Adrenal gland (tissue), 5 donors: ENCODE measurements around the gene YKT6.

Source experiments
- CTCF ChIP-seq, 6 experiments: fragments of 450-650 bp in 4 of 6; fragments of 200-600 bp in 2 of 6; sonication (generic) in 1 of 6; IDR thresholded peaks; 1 replicate in 5 of 6; 2 replicates in 1 of 6; pipeline versions ENCODE4 v1.5.1 to v1.8.0; 2016 to 2021; ENCODE audit warnings: antibody characterized with exemption in 6 of 6, mild to moderate bottlenecking in 2 of 6, moderate library complexity in 1 of 6
- POLR2A ChIP-seq, 2 donors: fragments of 450-650 bp; IDR thresholded peaks; one replicate each; pipeline ENCODE4 v1.6.1; 2017; ENCODE audit warnings: antibody characterized with exemption in 2 of 2, mild to moderate bottlenecking in 2 of 2, moderate library complexity in 1 of 2
- donor health status: DM: no; HTN: no; CAD: no.

- no peak for TF ChIP-seq POLR2A (IDR thresholded peaks at IDR 0.05)
- TF ChIP-seq CTCF (IDR thresholded peaks at IDR 0.05): no peak
These were observed 57.6 kb downstream of the YKT6 start for GRCh38 chr7:44258423-44258760.
